GM12892 (cell line): Measurements from ENCODE around the gene SAYSD1.

Source experiments
- POLR2A ChIP-seq: IDR thresholded peaks from 2 replicates; pipeline ENCODE4 v1.6.1; 2011; ENCODE audit warnings: low read depth, low read length, control low read depth
- POLR2AphosphoS5 ChIP-seq: IDR thresholded peaks from 2 replicates; pipeline ENCODE4 v1.6.1; 2011; ENCODE audit warnings: low read depth, low read length, control low read depth
- TAF1 ChIP-seq: IDR thresholded peaks from 2 replicates; pipeline ENCODE4 v1.6.1; 2011; ENCODE audit warnings: low read depth, mild to moderate bottlenecking, control low read depth, low read length, borderline replicate concordance

- TF ChIP-seq POLR2AphosphoS5 (no peak), POLR2A (no peak), TAF1 (no peak)
Observed at GRCh38 chr6:39054577-39055142, 60.3 kb downstream of the SAYSD1 start.
